Activated naive CD4-positive, alpha-beta T cell treated with anti-CD3 and anti-CD28 coated beads, Interleukin-2, amount 50 U/mL, for 24 hours (primary cell): Measurements from ENCODE around the gene LUM.

Experiments used
- H3K27ac Mint-ChIP-seq: one replicate; pipeline ENCODE4 v1.8.0; 2021; ENCODE audit warnings: mild to moderate bottlenecking, mixed read lengths
- H3K27me3 Mint-ChIP-seq: one replicate; pipeline ENCODE4 v1.8.0; 2021; ENCODE audit warnings: mixed read lengths
- H3K36me3 Mint-ChIP-seq: one replicate; pipeline ENCODE4 v1.8.0; 2021; ENCODE audit warnings: mixed read lengths
- H3K4me1 Mint-ChIP-seq: one replicate; pipeline ENCODE4 v1.8.0; 2021; ENCODE audit warnings: mixed read lengths
- H3K4me3 Mint-ChIP-seq: one replicate; pipeline ENCODE4 v1.8.0; 2021; ENCODE audit warnings: mild to moderate bottlenecking, mixed read lengths
- H3K9me3 Mint-ChIP-seq: one replicate; pipeline ENCODE4 v1.8.0; 2021; ENCODE audit warnings: mixed read lengths

LUM gene, protein sequence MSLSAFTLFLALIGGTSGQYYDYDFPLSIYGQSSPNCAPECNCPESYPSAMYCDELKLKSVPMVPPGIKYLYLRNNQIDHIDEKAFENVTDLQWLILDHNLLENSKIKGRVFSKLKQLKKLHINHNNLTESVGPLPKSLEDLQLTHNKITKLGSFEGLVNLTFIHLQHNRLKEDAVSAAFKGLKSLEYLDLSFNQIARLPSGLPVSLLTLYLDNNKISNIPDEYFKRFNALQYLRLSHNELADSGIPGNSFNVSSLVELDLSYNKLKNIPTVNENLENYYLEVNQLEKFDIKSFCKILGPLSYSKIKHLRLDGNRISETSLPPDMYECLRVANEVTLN

GRCh38 chr12:91111366-91112325, at the start of gene LUM:
TSS of gene LUM (minus strand) at chr12:91111494. CDS start at chr12:91108979, 2,515 bp downstream.
- Mint-ChIP-seq H3K27ac (no peak within 1 kb of the TSS), H3K36me3 (no peaks in the 10 kb centered on the region), H3K4me1 (no peaks in the 10 kb centered on the region), H3K27me3 (no peaks in the 10 kb centered on the region), H3K4me3 (no peak within 1 kb of the TSS), H3K9me3 (no peaks in the 10 kb centered on the region)

GRCh38 chr12:91161009-91161408, 49.7 kb upstream of the LUM start:
- Mint-ChIP-seq H3K27ac (no peak overlapping the region), H3K27me3 (peaks cover 2% of the 10 kb centered on the region), H3K4me1 (no peaks in the 10 kb centered on the region), H3K36me3 (no peaks in the 10 kb centered on the region), H3K4me3 (no peak overlapping the region), H3K9me3 (no peaks in the 10 kb centered on the region)

- H3K4me1 Mint-ChIP-seq = no peaks in the 10 kb centered on the region
- no peaks in the 10 kb centered on the region for H3K9me3 Mint-ChIP-seq
- H3K4me3 Mint-ChIP-seq = no peak overlapping the region
- no peaks in the 10 kb centered on the region for H3K36me3 Mint-ChIP-seq
- no peaks in the 10 kb centered on the region for H3K27me3 Mint-ChIP-seq
- H3K27ac Mint-ChIP-seq = no peak overlapping the region
Observed at GRCh38 chr12:91155990-91156389, 44.7 kb upstream of the LUM start.

- no peak overlapping the region for H3K27ac Mint-ChIP-seq
- H3K36me3 Mint-ChIP-seq = no peaks in the 10 kb centered on the region
- no peak overlapping the region for H3K4me3 Mint-ChIP-seq
- H3K9me3 Mint-ChIP-seq = no peaks in the 10 kb centered on the region
- no peaks in the 10 kb centered on the region for H3K27me3 Mint-ChIP-seq
- H3K4me1 Mint-ChIP-seq = no peaks in the 10 kb centered on the region
Observed at GRCh38 chr12:91154131-91154530, 42.8 kb upstream of the LUM start.

DNA sequence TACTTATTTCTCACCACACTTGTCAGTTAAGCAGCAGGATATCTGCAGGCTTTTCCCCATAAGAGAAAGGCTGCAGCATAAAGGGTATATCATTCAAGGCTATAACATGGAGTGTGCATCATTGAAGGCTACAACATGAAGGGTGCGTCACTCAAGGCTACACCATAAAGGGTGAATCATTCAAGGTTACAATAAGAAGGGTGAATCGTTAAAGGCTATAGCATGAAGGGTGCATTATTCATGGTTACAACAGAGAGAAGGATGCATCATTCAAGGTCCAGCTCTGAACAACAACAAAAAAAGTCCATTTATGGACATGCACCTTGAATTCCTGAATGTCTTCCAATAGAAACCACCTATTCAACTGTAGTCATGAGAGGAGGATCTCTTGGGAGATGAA, 32.8 kb upstream of the LUM start:
- Mint-ChIP-seq H3K4me1 (no peaks in the 10 kb centered on the region), H3K4me3 (no peak overlapping the region), H3K27ac (no peak overlapping the region), H3K9me3 (no peaks in the 10 kb centered on the region), H3K36me3 (no peaks in the 10 kb centered on the region), H3K27me3 (no peaks in the 10 kb centered on the region)

DNA sequence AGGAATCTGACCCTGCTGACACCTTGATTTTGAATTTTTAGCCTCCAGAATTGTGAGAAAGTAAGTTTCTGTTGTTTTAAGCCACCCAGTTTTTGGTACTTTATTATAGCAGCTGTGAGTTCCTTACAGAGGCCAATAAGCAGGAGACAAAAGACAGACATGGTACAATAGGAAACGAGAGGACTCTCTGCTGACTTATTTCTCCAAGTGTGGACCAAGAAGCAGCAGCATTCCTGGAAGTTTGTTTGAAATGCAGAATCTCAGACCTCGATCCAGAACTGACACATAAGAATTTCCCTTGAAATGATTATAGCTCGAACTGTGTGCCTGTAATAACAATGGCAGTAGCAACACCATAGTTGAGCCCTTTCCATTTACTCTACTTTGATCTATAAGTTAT, 31.9 kb upstream of the LUM start:
- no peaks in the 10 kb centered on the region for H3K9me3 Mint-ChIP-seq
- no peak overlapping the region for H3K27ac Mint-ChIP-seq
- H3K27me3 Mint-ChIP-seq = no peaks in the 10 kb centered on the region
- no peaks in the 10 kb centered on the region for H3K4me1 Mint-ChIP-seq
- H3K36me3 Mint-ChIP-seq = no peaks in the 10 kb centered on the region
- no peak overlapping the region for H3K4me3 Mint-ChIP-seq

DNA sequence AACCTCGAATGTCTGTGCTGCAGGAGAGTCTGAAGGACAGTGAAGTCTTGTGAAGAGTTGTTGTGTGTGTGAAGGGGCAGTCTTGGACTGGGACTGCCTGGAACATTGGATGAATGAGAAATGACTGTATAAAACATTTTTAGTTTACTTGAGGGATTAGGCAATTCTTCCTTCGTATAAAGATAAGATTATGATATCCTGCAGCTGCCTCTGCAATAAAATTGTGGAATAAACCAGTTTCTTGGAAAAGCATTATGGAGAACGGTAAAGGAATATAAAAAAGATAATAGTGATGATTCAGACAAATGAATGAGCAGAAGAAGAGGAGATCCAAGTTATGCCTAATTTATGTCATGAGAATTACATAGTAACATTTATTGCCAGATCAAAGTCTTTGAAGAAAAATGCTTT, 30.9 kb upstream of the LUM start:
- H3K27me3 Mint-ChIP-seq = peaks cover 5% of the 10 kb centered on the region
- H3K36me3 Mint-ChIP-seq = no peaks in the 10 kb centered on the region
- H3K9me3 Mint-ChIP-seq = peaks cover 4% of the 10 kb centered on the region
- no peaks in the 10 kb centered on the region for H3K4me1 Mint-ChIP-seq
- no peak overlapping the region for H3K4me3 Mint-ChIP-seq
- no peak overlapping the region for H3K27ac Mint-ChIP-seq

GRCh38 chr12:91140026-91140931, 29.0 kb upstream of the LUM start:
- no peak overlapping the region for H3K27ac Mint-ChIP-seq
- no peaks in the 10 kb centered on the region for H3K36me3 Mint-ChIP-seq
- peaks cover 7% of the 10 kb centered on the region for H3K27me3 Mint-ChIP-seq
- peaks cover 4% of the 10 kb centered on the region for H3K9me3 Mint-ChIP-seq
- H3K4me1 Mint-ChIP-seq = no peaks in the 10 kb centered on the region
- H3K4me3 Mint-ChIP-seq = no peak overlapping the region

DNA sequence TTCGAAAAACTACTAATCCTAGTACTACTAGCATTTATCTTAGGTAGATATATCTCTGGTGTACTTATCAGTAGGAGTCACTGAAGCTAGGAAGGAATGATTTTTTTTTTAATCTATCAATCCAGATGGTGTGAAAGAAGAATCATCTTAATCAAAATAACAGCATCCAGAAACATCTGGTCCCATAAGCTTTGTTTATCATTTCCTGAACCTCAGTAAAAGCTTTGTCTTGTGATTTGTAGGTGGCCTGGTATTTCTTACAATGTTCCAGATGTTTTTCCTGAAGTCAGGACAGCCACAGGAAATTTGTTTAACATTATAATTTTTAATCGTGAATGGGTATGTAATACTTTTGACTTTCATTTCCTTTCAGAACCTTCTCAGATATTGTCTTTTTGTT, 28.0 kb upstream of the LUM start:
- no peak overlapping the region for H3K4me3 Mint-ChIP-seq
- no peaks in the 10 kb centered on the region for H3K36me3 Mint-ChIP-seq
- peaks cover 7% of the 10 kb centered on the region for H3K27me3 Mint-ChIP-seq
- no peak overlapping the region for H3K27ac Mint-ChIP-seq
- no peaks in the 10 kb centered on the region for H3K4me1 Mint-ChIP-seq
- H3K9me3 Mint-ChIP-seq = peaks cover 4% of the 10 kb centered on the region

DNA sequence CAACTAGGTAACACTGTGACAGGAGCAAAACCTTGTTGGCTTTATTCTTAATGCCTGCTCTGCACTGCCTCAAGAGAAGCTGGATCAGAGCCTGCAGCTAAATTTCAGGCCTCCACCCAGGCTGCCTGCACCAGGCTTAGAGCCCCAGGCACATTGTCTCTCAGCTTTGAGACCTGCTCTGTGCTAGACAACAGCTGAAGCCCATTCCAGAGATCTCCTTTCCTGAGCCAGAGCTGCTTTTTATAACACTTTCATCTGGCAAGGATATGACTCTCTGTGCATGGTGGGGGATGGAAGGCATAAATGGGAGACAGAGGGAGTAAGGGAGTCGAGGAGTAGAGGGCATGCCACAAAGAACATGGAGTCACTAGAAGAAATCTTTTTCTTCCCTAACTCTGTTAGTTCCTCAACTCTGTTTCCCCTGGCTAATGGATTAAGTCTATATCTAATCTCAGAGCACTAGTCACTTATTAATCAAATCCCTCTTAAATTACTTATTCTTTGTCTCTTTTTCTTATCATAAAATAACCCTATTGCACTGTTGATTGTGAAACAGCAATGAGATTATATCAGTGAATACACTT, 27.1 kb upstream of the LUM start:
- Mint-ChIP-seq H3K4me1 (no peaks in the 10 kb centered on the region), H3K9me3 (peaks cover 4% of the 10 kb centered on the region), H3K4me3 (no peak overlapping the region), H3K27me3 (peaks cover 7% of the 10 kb centered on the region), H3K36me3 (no peaks in the 10 kb centered on the region), H3K27ac (no peak overlapping the region)

- H3K9me3 Mint-ChIP-seq = peaks cover 4% of the 10 kb centered on the region
- H3K36me3 Mint-ChIP-seq = no peaks in the 10 kb centered on the region
- peaks cover 7% of the 10 kb centered on the region for H3K27me3 Mint-ChIP-seq
- H3K27ac Mint-ChIP-seq = no peak overlapping the region
- H3K4me3 Mint-ChIP-seq = no peak overlapping the region
- H3K4me1 Mint-ChIP-seq = no peaks in the 10 kb centered on the region
Observed at GRCh38 chr12:91133871-91134270, 22.6 kb upstream of the LUM start.

DNA sequence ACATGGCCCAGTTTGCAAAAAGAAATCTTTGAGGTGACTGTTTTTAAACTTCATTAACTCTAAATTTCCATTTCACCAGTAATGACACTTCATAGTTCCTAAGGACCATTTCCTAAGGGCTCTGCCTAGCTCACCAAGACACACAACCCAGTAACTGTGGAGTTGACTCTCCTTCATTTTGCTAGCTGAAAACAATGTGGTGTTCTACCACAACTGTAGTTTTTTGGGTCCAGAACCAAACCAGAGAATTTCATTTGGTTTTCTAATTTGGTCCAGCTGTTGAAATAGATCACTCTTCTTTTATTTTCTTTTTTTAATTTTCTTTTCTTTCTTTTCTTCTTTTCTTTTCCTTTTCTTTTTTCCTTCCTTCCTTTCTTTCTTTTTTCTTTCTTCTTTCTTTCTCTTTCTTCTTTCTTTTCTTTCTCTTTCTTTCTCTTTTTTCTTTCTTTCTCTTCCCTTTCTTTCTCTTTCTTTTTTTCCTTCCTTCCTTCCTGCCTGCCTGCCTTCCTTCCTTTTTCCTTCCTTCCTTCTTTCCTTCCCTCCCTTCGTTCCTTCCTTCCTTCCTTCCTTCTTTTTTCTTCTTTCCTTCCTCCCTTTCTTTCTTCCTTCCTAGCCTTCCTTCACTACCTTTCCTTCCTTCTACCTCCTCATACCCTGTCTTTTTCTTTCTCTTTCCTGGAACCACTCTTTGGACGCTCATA, 18.5 kb upstream of the LUM start:
- H3K9me3 Mint-ChIP-seq = no peaks in the 10 kb centered on the region
- H3K4me3 Mint-ChIP-seq = no peak overlapping the region
- peaks cover 4% of the 10 kb centered on the region for H3K27me3 Mint-ChIP-seq
- H3K36me3 Mint-ChIP-seq = no peaks in the 10 kb centered on the region
- no peaks in the 10 kb centered on the region for H3K4me1 Mint-ChIP-seq
- no peak overlapping the region for H3K27ac Mint-ChIP-seq

DNA sequence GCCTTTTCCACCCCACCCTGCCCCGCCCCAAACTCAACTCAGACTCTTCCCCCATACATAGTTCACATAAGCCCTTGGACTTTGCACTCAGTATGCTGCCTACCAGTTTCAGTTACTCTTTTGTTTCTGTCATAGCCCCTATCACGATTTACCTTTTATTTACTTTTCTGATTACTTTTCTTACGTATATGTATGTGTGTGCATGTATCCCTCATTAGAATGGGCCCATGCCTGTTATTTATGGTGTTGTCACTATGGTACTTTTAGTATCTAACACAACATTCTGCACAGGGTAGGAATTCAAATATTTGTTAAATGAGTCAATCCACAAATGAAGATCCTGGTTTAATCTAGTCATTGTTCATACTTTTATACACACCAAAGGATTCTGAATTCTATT, 16.5 kb upstream of the LUM start:
- H3K4me1 Mint-ChIP-seq = no peaks in the 10 kb centered on the region
- no peak overlapping the region for H3K4me3 Mint-ChIP-seq
- H3K27me3 Mint-ChIP-seq = peaks cover 4% of the 10 kb centered on the region
- H3K36me3 Mint-ChIP-seq = no peaks in the 10 kb centered on the region
- H3K27ac Mint-ChIP-seq = no peak overlapping the region
- H3K9me3 Mint-ChIP-seq = no peaks in the 10 kb centered on the region

DNA sequence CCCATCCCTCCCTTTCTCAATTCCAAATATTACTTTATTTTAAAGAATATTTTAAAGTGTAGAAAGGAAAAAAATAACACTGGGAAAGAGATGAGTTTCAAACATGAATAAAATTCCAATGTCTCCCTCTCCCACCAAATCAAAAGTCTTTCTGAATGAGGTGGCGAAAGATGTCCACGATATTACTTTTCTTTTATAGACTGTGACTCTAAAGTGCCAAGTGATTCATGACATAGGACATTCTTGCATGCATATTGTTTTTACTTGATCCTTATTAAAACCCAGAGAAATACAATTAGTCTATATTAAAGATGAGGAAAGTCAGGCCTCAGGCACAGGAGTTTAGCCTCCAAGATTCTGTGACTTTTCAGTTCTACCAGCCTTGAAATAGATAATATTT, 16.0 kb upstream of the LUM start:
- H3K27ac Mint-ChIP-seq = no peak overlapping the region
- H3K27me3 Mint-ChIP-seq = peaks cover 4% of the 10 kb centered on the region

GRCh38 chr12:91126516-91126915, 15.2 kb upstream of the LUM start:
- Mint-ChIP-seq H3K4me1 (no peaks in the 10 kb centered on the region), H3K36me3 (no peaks in the 10 kb centered on the region), H3K27ac (no peak overlapping the region), H3K27me3 (peaks cover 4% of the 10 kb centered on the region), H3K9me3 (no peaks in the 10 kb centered on the region), H3K4me3 (no peak overlapping the region)

More for the DNA sequence above, 16.0 kb upstream of the LUM start:
- no peaks in the 10 kb centered on the region for H3K36me3 Mint-ChIP-seq
- H3K4me3 Mint-ChIP-seq = no peak overlapping the region
- H3K9me3 Mint-ChIP-seq = no peaks in the 10 kb centered on the region
- H3K4me1 Mint-ChIP-seq = no peaks in the 10 kb centered on the region
